SK-N-SH (cell line): ENCODE data around the gene NPAS3. TPM values are rescaled to one million over a fixed set of nuclear protein-coding genes. Genes with fewer than 3 reads are reported as not detected.

Experiments used
- CTCF ChIA-PET: fragments of 300-600, 350-600 bp; formaldehyde crosslinking; extraction: SDS; loops from one replicate; lab custom pipeline; 2021; lab: Yijun Ruan, JAX
- POLR2A ChIA-PET: fragments of 350-600 bp; sonication (Branson Sonifier 250); formaldehyde crosslinking; extraction: SDS; loops from one replicate; lab custom pipeline; 2020; ENCODE audit warnings: antibody characterized with exemption, inconsistent platforms; lab: Yijun Ruan, JAX
- DNase-seq: peaks from one replicate; pipeline ENCODE4 v3.0.0; 2012
- H2AFZ ChIP-seq: fragments of 200-600 bp; sonication (generic); 2 replicates; pipeline ENCODE4 v1.8.1; 2016; ENCODE audit warnings: antibody characterized with exemption, mild to moderate bottlenecking, low read depth
- H3F3A ChIP-seq: fragments of 200-600 bp; sonication (generic); replicated peaks from 2 replicates; pipeline ENCODE3; 2016; ENCODE audit warnings: antibody characterized with exemption, mild to moderate bottlenecking; ENCODE audit not compliant: insufficient read depth
- H3K27ac ChIP-seq, 2 experiments: fragments of 200-500 bp in 1 of 2; fragments of 200-600 bp in 1 of 2; sonication (Bioruptor generic) in 1 of 2; sonication (generic), shearing (Covaris generic) in 1 of 2; 2 replicates each; pipeline versions ENCODE4 v1.5.1 to v1.6.1; 2014 to 2016; ENCODE audit warnings: low read depth in 2 of 2, inconsistent platforms in 1 of 2, low read length in 1 of 2, mild to moderate bottlenecking in 1 of 2, mixed read lengths in 1 of 2
- H3K27me3 ChIP-seq: fragments of 200-600 bp; sonication (generic), shearing (Covaris generic); 2 replicates; pipeline ENCODE4 v1.6.1; 2016; ENCODE audit warnings: mixed run types; ENCODE audit not compliant: insufficient read depth
- H3K36me3 ChIP-seq, 2 experiments: fragments of 200-500 bp in 1 of 2; fragments of 200-600 bp in 1 of 2; sonication (Bioruptor generic) in 1 of 2; sonication (generic) in 1 of 2; replicated peaks in 1 of 2; 2 replicates each; pipeline versions ENCODE3 to v1.5.1; 2014 to 2016; ENCODE audit warnings: low read length in 1 of 2, mild to moderate bottlenecking in 1 of 2; ENCODE audit not compliant: insufficient read depth in 2 of 2, control insufficient read depth in 1 of 2
- H3K4me1 ChIP-seq, 2 experiments: fragments of 200-500 bp in 1 of 2; fragments of 200-600 bp in 1 of 2; sonication (Bioruptor generic) in 1 of 2; sonication (generic), shearing (Covaris generic) in 1 of 2; 2 replicates each; pipeline versions ENCODE4 v1.5.1 to v1.6.1; 2014 to 2016; ENCODE audit warnings: low read depth in 1 of 2, low read length in 1 of 2, mixed run types in 1 of 2; ENCODE audit not compliant: insufficient read depth in 2 of 2, control insufficient read depth in 1 of 2
- H3K4me2 ChIP-seq: fragments of 200-600 bp; sonication (generic), shearing (Covaris generic); 2 replicates; pipeline ENCODE4 v1.6.1; 2017; ENCODE audit warnings: mixed run types
- H3K4me3 ChIP-seq, 2 experiments: fragments of 200-500 bp in 1 of 2; fragments of 200-600 bp in 1 of 2; sonication (Bioruptor generic) in 1 of 2; sonication (generic), shearing (Covaris generic) in 1 of 2; 2 replicates each; pipeline versions ENCODE4 v1.5.1 to v1.8.1; 2014 to 2016; ENCODE audit warnings: low read depth in 2 of 2, inconsistent platforms in 1 of 2, low read length in 1 of 2, mild to moderate bottlenecking in 1 of 2, mixed read lengths in 1 of 2, moderate library complexity in 1 of 2
- H3K79me2 ChIP-seq: fragments of 200-600 bp; sonication (generic); 2 replicates; pipeline ENCODE4 v1.8.1; 2017; ENCODE audit warnings: mild to moderate bottlenecking; ENCODE audit not compliant: insufficient read depth
- H3K9ac ChIP-seq: fragments of 200-600 bp; sonication (generic); 2 replicates; pipeline ENCODE4 v1.6.1; 2017; ENCODE audit warnings: mixed run types
- H3K9me2 ChIP-seq: fragments of 200-600 bp; sonication (generic); 2 replicates; pipeline ENCODE4 v1.6.1; 2017; ENCODE audit warnings: mixed run types
- H3K9me3 ChIP-seq: fragments of 200-600 bp; sonication (generic); 2 replicates; pipeline ENCODE4 v1.6.1; 2017; ENCODE audit warnings: mixed run types, mild to moderate bottlenecking, moderate library complexity
- H4K20me1 ChIP-seq: fragments of 200-600 bp; sonication (generic); 2 replicates; pipeline ENCODE4 v1.6.1; 2017; ENCODE audit warnings: mild to moderate bottlenecking, mixed run types; ENCODE audit not compliant: insufficient read depth
- EP300 ChIP-seq, 2 experiments: IDR thresholded peaks; 2 replicates each; pipeline versions ENCODE4 v1.4.0 to v1.6.1; 2012; ENCODE audit warnings: borderline replicate concordance in 1 of 2, low read depth in 1 of 2, low read length in 1 of 2
- EZH2phosphoT487 ChIP-seq: fragments of 200-600 bp; sonication (generic); IDR thresholded peaks from 2 replicates; pipeline ENCODE4 v1.6.1; 2017; ENCODE audit warnings: low read depth, mixed run types, mild to moderate bottlenecking, antibody characterized with exemption, moderate library complexity, borderline replicate concordance
- FOXJ3 ChIP-seq: sonication (generic); formaldehyde crosslinking; IDR thresholded peaks from 2 replicates; pipeline ENCODE4 v1.5.1; 2020; ENCODE audit warnings: mild to moderate bottlenecking, missing genetic modification reagents
- FOXM1 ChIP-seq: IDR thresholded peaks from 2 replicates; pipeline ENCODE4 v1.4.0; 2012; ENCODE audit warnings: low read depth, mild to moderate bottlenecking
- GATA2 ChIP-seq: sonication (generic); formaldehyde crosslinking; IDR thresholded peaks from 2 replicates; pipeline ENCODE4 v1.5.0; 2020; ENCODE audit warnings: mild to moderate bottlenecking, missing genetic modification reagents
- JUND ChIP-seq: IDR thresholded peaks from 2 replicates; pipeline ENCODE4 v1.4.0; 2012
- MEF2A ChIP-seq: IDR thresholded peaks from 2 replicates; pipeline ENCODE4 v1.4.0; 2012; ENCODE audit warnings: low read depth, borderline replicate concordance
- MXI1 ChIP-seq: IDR thresholded peaks from 2 replicates; pipeline ENCODE4 v1.6.1; 2012; ENCODE audit warnings: mild to moderate bottlenecking, low read depth, low read length, improper control_type of control experiment
- NRF1 ChIP-seq: IDR thresholded peaks from 2 replicates; pipeline ENCODE4 v1.6.1; 2012; ENCODE audit warnings: low read depth, mild to moderate bottlenecking, low read length
- PBX3 ChIP-seq: IDR thresholded peaks from 2 replicates; pipeline ENCODE4; 2012
- RAD21 ChIP-seq: IDR thresholded peaks from 2 replicates; pipeline ENCODE4 v1.6.1; 2012; ENCODE audit warnings: mild to moderate bottlenecking, low read length
- SMC3 ChIP-seq: IDR thresholded peaks from 2 replicates; pipeline ENCODE4 v1.6.1; 2012; ENCODE audit warnings: low read depth, low read length, improper control_type of control experiment
- TAF1 ChIP-seq: IDR thresholded peaks from 2 replicates; pipeline ENCODE4 v1.6.1; 2012; ENCODE audit warnings: low read depth, mild to moderate bottlenecking, low read length, moderate library complexity, borderline replicate concordance
- TCF12 ChIP-seq: IDR thresholded peaks from 2 replicates; pipeline ENCODE4 v1.4.0; 2012
- TEAD4 ChIP-seq: IDR thresholded peaks from 2 replicates; pipeline ENCODE4 v1.4.0; 2012; ENCODE audit warnings: mild to moderate bottlenecking, borderline replicate concordance; ENCODE audit not compliant: insufficient read depth
- USF1 ChIP-seq: IDR thresholded peaks from 2 replicates; pipeline ENCODE4 v1.4.0; 2012; ENCODE audit warnings: low read depth, borderline replicate concordance
- YY1 ChIP-seq: IDR thresholded peaks from 2 replicates; pipeline ENCODE4 v1.4.0; 2012; ENCODE audit warnings: low read depth, mild to moderate bottlenecking
- WGBS: methylation state at CpG from one replicate; pipeline ENCODE4 v1.1.6; 2017; ENCODE audit warnings: low lambda C conversion rate; 5-methylcytosine and 5-hydroxymethylcytosine counted together
- polyA plus RNA-seq, 3 experiments: library from polyadenylated mRNA; depleted of rRNA; stranded (reverse); fragments of >200 nt; gene quantifications; 2 replicates each; pipeline ENCODE4 v1.2.3, GENCODE V29; 2012
- TF ChIP-seq, protein P1 (sequence below): fragments of 200-600 bp; sonication (generic); IDR thresholded peaks from 2 replicates; pipeline ENCODE4 v1.6.1; 2017; ENCODE audit warnings: antibody characterized with exemption, mild to moderate bottlenecking, moderate library complexity

Gene NPAS3
- polyA plus RNA-seq, 1 of the 3 experiments (the other 2 are of a cell fraction): 4.3 TPM

DNA sequence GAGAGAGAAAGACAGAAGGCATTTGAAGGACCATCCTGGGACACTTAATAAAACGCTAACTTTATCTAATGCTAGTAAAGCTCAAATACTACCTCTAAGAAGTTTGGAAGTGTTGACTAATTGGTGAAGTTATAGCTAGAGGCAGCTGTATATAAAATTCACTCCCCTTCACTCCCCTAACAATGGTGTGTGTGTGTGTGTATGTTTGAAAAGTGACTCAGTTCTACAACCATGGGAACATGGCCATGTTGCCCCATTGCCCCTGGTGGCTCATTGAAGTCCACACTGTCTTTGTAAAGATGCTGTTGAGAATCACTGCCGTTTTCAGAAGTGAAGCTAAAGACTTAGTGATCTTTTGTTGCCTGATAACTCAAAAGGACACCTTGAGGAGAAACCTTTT lies 262.4 kb downstream of the NPAS3 start:
- Histone ChIP-seq H3K9me3 (no peaks in the 10 kb centered on the region), H3K27ac (no peak overlapping the region), H3F3A (no peaks in the 10 kb centered on the region), H3K4me3 (no peak overlapping the region), H3K79me2 (no peaks in the 10 kb centered on the region), H3K27me3 (no peaks in the 10 kb centered on the region), H3K9ac (no peak overlapping the region), H4K20me1 (no peaks in the 10 kb centered on the region), H3K4me1 (no peaks in the 10 kb centered on the region), H3K36me3 (no peaks in the 10 kb centered on the region), H2AFZ (no peak overlapping the region), H3K4me2 (no peak overlapping the region), H3K9me2 (no peaks in the 10 kb centered on the region)
- no peak for DNase-seq
- POLR2A ChIA-PET: no interaction called here
- WGBS: 79% methylated on average over 2 of the region's 2 CpGs
- CTCF ChIA-PET: interaction anchor here (1.4 kb wide), 1 partner anchor 591 kb away, joined by 3 read pairs; no protein-coding TSS in a partner anchor
- TF ChIP-seq MEF2A: no peak
- no peak for TF ChIP-seq EZH2phosphoT487
- TF ChIP-seq FOXJ3: no peak
- no peak for TF ChIP-seq MXI1
- TF ChIP-seq FOXM1: no peak
- TF ChIP-seq SMC3: no peak
- TF ChIP-seq, protein P1, sequence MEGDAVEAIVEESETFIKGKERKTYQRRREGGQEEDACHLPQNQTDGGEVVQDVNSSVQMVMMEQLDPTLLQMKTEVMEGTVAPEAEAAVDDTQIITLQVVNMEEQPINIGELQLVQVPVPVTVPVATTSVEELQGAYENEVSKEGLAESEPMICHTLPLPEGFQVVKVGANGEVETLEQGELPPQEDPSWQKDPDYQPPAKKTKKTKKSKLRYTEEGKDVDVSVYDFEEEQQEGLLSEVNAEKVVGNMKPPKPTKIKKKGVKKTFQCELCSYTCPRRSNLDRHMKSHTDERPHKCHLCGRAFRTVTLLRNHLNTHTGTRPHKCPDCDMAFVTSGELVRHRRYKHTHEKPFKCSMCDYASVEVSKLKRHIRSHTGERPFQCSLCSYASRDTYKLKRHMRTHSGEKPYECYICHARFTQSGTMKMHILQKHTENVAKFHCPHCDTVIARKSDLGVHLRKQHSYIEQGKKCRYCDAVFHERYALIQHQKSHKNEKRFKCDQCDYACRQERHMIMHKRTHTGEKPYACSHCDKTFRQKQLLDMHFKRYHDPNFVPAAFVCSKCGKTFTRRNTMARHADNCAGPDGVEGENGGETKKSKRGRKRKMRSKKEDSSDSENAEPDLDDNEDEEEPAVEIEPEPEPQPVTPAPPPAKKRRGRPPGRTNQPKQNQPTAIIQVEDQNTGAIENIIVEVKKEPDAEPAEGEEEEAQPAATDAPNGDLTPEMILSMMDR: no peak
- no peak for TF ChIP-seq EP300 (IDR thresholded peaks at IDR 0.05; ENCODE audit: borderline replicate concordance in 1 of 2, low read depth in 1 of 2, low read length in 1 of 2)
- no peak for TF ChIP-seq YY1
- no peak for TF ChIP-seq TCF12
- TF ChIP-seq GATA2 (CRISPR knock-in tag): no peak
- no peak for TF ChIP-seq RAD21
- TF ChIP-seq PBX3: no peak
- no peak for TF ChIP-seq TAF1
- TF ChIP-seq TEAD4: no peak
- no peak for TF ChIP-seq NRF1
- TF ChIP-seq JUND: no peak
- TF ChIP-seq USF1: no peak
